IMR-90 (cell line): ENCODE measurements around the gene FLT1. TPM values are rescaled to one million over a fixed set of nuclear protein-coding genes. Genes with fewer than 3 reads are reported as not detected.

Source experiments
- ATAC-seq: fragments of 200-7000 bp; cut with Tn5 transposase; 2 replicates; pipeline ENCODE4 v1.9.1; 2020; ENCODE audit warnings: low read depth, mild to moderate bottlenecking, moderate library complexity
- BruUV-seq: library from RNA; stranded (reverse); fragments of 400-500 nt; replicated peaks from 2 replicates; lab custom pipeline; 2021; lab: Mats Ljungman, UMichigan
- CTCF ChIA-PET: fragments of 300-600 bp; formaldehyde crosslinking; extraction: SDS; loops from one replicate; lab custom pipeline; 2021; ENCODE audit warnings: antibody characterized with exemption; lab: Yijun Ruan, JAX
- POLR2A ChIA-PET: fragments of 300-600 bp; sonication (Branson Sonifier 250); formaldehyde crosslinking; loops from one replicate; lab custom pipeline; 2022; ENCODE audit warnings: antibody characterized with exemption; ENCODE audit not compliant: unreplicated experiment; lab: Charles Lee
- DNase-seq: peaks from one replicate; pipeline ENCODE4 v3.0.0; 2013
- H2AFZ ChIP-seq: replicated peaks from 2 replicates; pipeline ENCODE3; 2013; ENCODE audit warnings: low read length, mild to moderate bottlenecking; ENCODE audit not compliant: poor library complexity
- H2AK5ac ChIP-seq: 2 replicates; pipeline ENCODE4 v1.6.1; 2013; ENCODE audit warnings: low read depth, low read length, inconsistent platforms
- H2AK9ac ChIP-seq: replicated peaks from 2 replicates; pipeline ENCODE3; 2013; ENCODE audit warnings: mild to moderate bottlenecking, low read depth, low read length, moderate library complexity; ENCODE audit not compliant: poor library complexity
- H2BK120ac ChIP-seq: 2 replicates; pipeline ENCODE4 v1.6.1; 2013; ENCODE audit warnings: low read depth, low read length, inconsistent platforms
- H2BK15ac ChIP-seq: 3 replicates; pipeline ENCODE4 v1.6.1; 2013; ENCODE audit warnings: low read depth, low read length, inconsistent platforms
- H2BK20ac ChIP-seq: 2 replicates; pipeline ENCODE4 v1.6.1; 2013; ENCODE audit warnings: low read depth, mild to moderate bottlenecking, inconsistent platforms, low read length, moderate library complexity
- H2BK5ac ChIP-seq: 2 replicates; pipeline ENCODE4 v1.6.1; 2013; ENCODE audit warnings: mild to moderate bottlenecking, low read depth, low read length, inconsistent platforms; ENCODE audit not compliant: poor library complexity, severe bottlenecking
- H3K14ac ChIP-seq: replicated peaks from 2 replicates; pipeline ENCODE4 v1.6.1; 2013; ENCODE audit warnings: low read depth, low read length, inconsistent platforms
- H3K18ac ChIP-seq: 2 replicates; pipeline ENCODE4 v1.6.1; 2013; ENCODE audit warnings: low read depth, low read length, control low read depth
- H3K23ac ChIP-seq: 2 replicates; pipeline ENCODE4 v1.6.1; 2013; ENCODE audit warnings: low read depth, low read length, inconsistent platforms
- H3K27ac ChIP-seq: 2 replicates; pipeline ENCODE4 v1.5.1; 2013; ENCODE audit warnings: mild to moderate bottlenecking, control low read depth, low read length; ENCODE audit not compliant: insufficient read depth
- H3K27me3 ChIP-seq: 2 replicates; pipeline ENCODE4 v1.6.1; 2013; ENCODE audit warnings: low read length; ENCODE audit not compliant: control insufficient read depth, insufficient read depth
- H3K36me3 ChIP-seq: 2 replicates; pipeline ENCODE4 v1.6.1; 2013; ENCODE audit warnings: low read length, mixed read lengths; ENCODE audit not compliant: control insufficient read depth, insufficient read depth
- H3K4ac ChIP-seq: 2 replicates; pipeline ENCODE4 v1.6.1; 2013; ENCODE audit warnings: low read depth, low read length, inconsistent platforms
- H3K4me1 ChIP-seq: 2 replicates; pipeline ENCODE4 v1.6.1; 2013; ENCODE audit warnings: low read length, mixed read lengths; ENCODE audit not compliant: control insufficient read depth, insufficient read depth
- H3K4me2 ChIP-seq: 2 replicates; pipeline ENCODE4 v1.6.1; 2013; ENCODE audit warnings: low read depth, mild to moderate bottlenecking, control low read depth, low read length, moderate library complexity
- H3K4me3 ChIP-seq: 2 replicates; pipeline ENCODE4 v1.5.1; 2013; ENCODE audit warnings: low read depth, mild to moderate bottlenecking, control low read depth, low read length, moderate library complexity; ENCODE audit not compliant: insufficient read depth
- H3K56ac ChIP-seq: 2 replicates; pipeline ENCODE4 v1.6.1; 2013; ENCODE audit warnings: low read length, inconsistent platforms; ENCODE audit not compliant: insufficient read depth; ENCODE audit errors: extremely low read depth
- H3K79me1 ChIP-seq, 2 experiments: 2 replicates each; pipeline ENCODE4 v1.6.1; 2013; ENCODE audit warnings: low read length in 2 of 2, inconsistent platforms in 1 of 2, low read depth in 1 of 2
- H3K9ac ChIP-seq: 2 replicates; pipeline ENCODE4 v1.6.1; 2013; ENCODE audit warnings: low read depth, low read length, control low read depth
- H3K9me1 ChIP-seq: 2 replicates; pipeline ENCODE4 v1.6.1; 2013; ENCODE audit warnings: low read length, inconsistent platforms; ENCODE audit not compliant: insufficient read depth
- H3K9me3 ChIP-seq: 2 replicates; pipeline ENCODE4 v1.6.1; 2013; ENCODE audit warnings: low read length; ENCODE audit not compliant: control insufficient read depth, insufficient read depth
- H4K20me1 ChIP-seq: 2 replicates; pipeline ENCODE4 v1.6.1; 2013; ENCODE audit warnings: low read length, inconsistent platforms; ENCODE audit not compliant: insufficient read depth
- H4K5ac ChIP-seq: 2 replicates; pipeline ENCODE4 v1.6.1; 2013; ENCODE audit warnings: mild to moderate bottlenecking, low read depth, low read length, control low read depth
- H4K8ac ChIP-seq, 2 experiments: 2 replicates each; pipeline ENCODE4 v1.6.1; 2013; ENCODE audit warnings: low read depth in 2 of 2, low read length in 2 of 2, control low read depth in 1 of 2, inconsistent platforms in 1 of 2
- H4K91ac ChIP-seq: 2 replicates; pipeline ENCODE4 v1.6.1; 2013; ENCODE audit warnings: low read depth, low read length, inconsistent platforms; ENCODE audit not compliant: insufficient read depth
- BHLHE40 ChIP-seq: fragments of 150-350 bp; IDR thresholded peaks from 2 replicates; pipeline ENCODE4 v1.6.1; 2016; ENCODE audit warnings: mild to moderate bottlenecking, low read depth, low read length
- CEBPB ChIP-seq: IDR thresholded peaks from 2 replicates; pipeline ENCODE4 v1.6.1; 2012; ENCODE audit warnings: low read depth, low read length, improper control_type of control experiment
- CHD1 ChIP-seq: IDR thresholded peaks from 2 replicates; pipeline ENCODE4 v1.6.1; 2012; ENCODE audit warnings: low read depth, low read length, improper control_type of control experiment
- CTCF ChIP-seq: conservative IDR thresholded peaks from 2 replicates; pipeline ENCODE4 v1.5.1; 2012; ENCODE audit warnings: mild to moderate bottlenecking, low read depth, low read length, improper control_type of control experiment
- FOS ChIP-seq: fragments of 150-350 bp; IDR thresholded peaks from 2 replicates; pipeline ENCODE4 v1.6.1; 2016; ENCODE audit warnings: low read depth, low read length
- MAFK ChIP-seq: IDR thresholded peaks from 2 replicates; pipeline ENCODE4 v1.6.1; 2012; ENCODE audit warnings: low read depth, low read length, improper control_type of control experiment
- MAZ ChIP-seq: IDR thresholded peaks from 2 replicates; pipeline ENCODE4 v1.6.1; 2012; ENCODE audit warnings: low read depth, mild to moderate bottlenecking, low read length, improper control_type of control experiment, moderate library complexity, borderline replicate concordance
- MXI1 ChIP-seq: IDR thresholded peaks from 2 replicates; pipeline ENCODE4 v1.6.1; 2012; ENCODE audit warnings: low read depth, mild to moderate bottlenecking, low read length, moderate library complexity, borderline replicate concordance
- NFE2L2 ChIP-seq: fragments of 150-350 bp; IDR thresholded peaks from 2 replicates; pipeline ENCODE4 v1.6.1; 2016; ENCODE audit warnings: low read depth, mild to moderate bottlenecking, low read length
- POLR2A ChIP-seq: IDR thresholded peaks from 2 replicates; pipeline ENCODE4 v1.6.1; 2012; ENCODE audit warnings: mild to moderate bottlenecking, low read depth, low read length
- RAD21 ChIP-seq: IDR thresholded peaks from 2 replicates; pipeline ENCODE4 v1.6.1; 2012; ENCODE audit warnings: low read length, improper control_type of control experiment
- RCOR1 ChIP-seq: IDR thresholded peaks from 2 replicates; pipeline ENCODE4 v1.6.1; 2012; ENCODE audit warnings: mild to moderate bottlenecking, low read length, improper control_type of control experiment; ENCODE audit not compliant: insufficient replicate concordance
- RFX5 ChIP-seq: IDR thresholded peaks from 2 replicates; pipeline ENCODE4 v1.8.0; 2012; ENCODE audit warnings: low read depth, mild to moderate bottlenecking, low read length, moderate library complexity
- SMC3 ChIP-seq: fragments of 150-350 bp; IDR thresholded peaks from 2 replicates; pipeline ENCODE4 v1.6.1; 2016; ENCODE audit warnings: low read depth, mild to moderate bottlenecking, antibody characterized with exemption, low read length, moderate library complexity
- WGBS, 2 experiments: methylation state at CpG; one replicate each; pipeline versions ENCODE4 v1.1.5 to v1.1.7; 2013; ENCODE audit warnings: missing lambda C conversion rate in 2 of 2; ENCODE audit not compliant: insufficient read length in 1 of 2; ENCODE audit errors: extremely low coverage in 2 of 2; 5-methylcytosine and 5-hydroxymethylcytosine counted together
- dilution Hi-C: fragments of 300-500 bp; cut with HindIII; formaldehyde crosslinking; loops from one replicate; pipeline ENCODE4 v1.14.3; 2018; ENCODE audit warnings: low sequenced_read_pairs; ENCODE audit not compliant: unreplicated experiment
- in situ Hi-C: fragments of 300-500 bp; cut with MboI; formaldehyde crosslinking; loops from 3 replicates; pipeline ENCODE4 v1.14.3; 2019; ENCODE audit warnings: low sequenced_read_pairs, inconsistent platforms, mixed read lengths
- intact Hi-C: fragments of 100-400 bp; cut with micrococcal nuclease; formaldehyde crosslinking; loops from 2 replicates; pipeline ENCODE4 v1.10.0; 2022
- polyA plus RNA-seq, 3 experiments: library from polyadenylated mRNA; depleted of rRNA; stranded (reverse); fragments of >200 nt; gene quantifications; 2 replicates each; pipeline ENCODE4 v1.2.3, GENCODE V29; 2012; ENCODE audit warnings: low replicate concordance in 1 of 3
- total RNA-seq: library from RNA; depleted of rRNA; stranded (reverse); fragments of >200 nt; gene quantifications from 2 replicates; pipeline ENCODE4 v1.2.3, GENCODE V29; 2012
- TF ChIP-seq, protein P1 (sequence below): fragments of 150-350 bp; IDR thresholded peaks from 2 replicates; pipeline ENCODE4 v1.6.1; 2017; ENCODE audit warnings: mild to moderate bottlenecking, antibody characterized with exemption, low read length, low read depth
- TF ChIP-seq, protein P2 (sequence below): fragments of 150-350 bp; IDR thresholded peaks from 2 replicates; pipeline ENCODE4 v1.6.1; 2016; ENCODE audit warnings: low read depth, mild to moderate bottlenecking, low read length, moderate library complexity, borderline replicate concordance

FLT1 gene
- total and polyA plus RNA-seq, 2 of the 4 experiments (the other 2 are of a cell fraction), result 4.5 to 10.4 TPM

GRCh38 chr13:28483313-28483931 is 11.5 kb downstream of the FLT1 start:
- in situ Hi-C loops, result no loop called here
- intact Hi-C loops, result no loop called here
- H3K4me2 ChIP-seq, result no peak overlapping the region
- H3K36me3 ChIP-seq, result no peaks in the 10 kb centered on the region; the same call in 1 of the 2 replicates
- H3K56ac ChIP-seq, result no peak overlapping the region
- no TSS peak for BruUV-seq
- ChIA-PET POLR2A (no interaction called here), CTCF (no interaction called here)
- no peaks in the 10 kb centered on the region for H3K27me3 ChIP-seq
- no peak overlapping the region for H2BK120ac ChIP-seq
- no peak overlapping the region for H2BK20ac ChIP-seq
- H3K9me3 ChIP-seq, result no peaks in the 10 kb centered on the region
- 93% methylated on average over 3 of the region's 7 CpGs; no CpG with 5 or more reads in 1 of the 2 experiments for WGBS, 2 experiments
- no peak overlapping the region for H2BK5ac ChIP-seq
- H4K8ac ChIP-seq, result no peak overlapping the region
- no peak overlapping the region; the same call in 1 of the 2 replicates for H4K91ac ChIP-seq
- no peak overlapping the region for H3K14ac ChIP-seq
- H3K9me1 ChIP-seq, result no peaks in the 10 kb centered on the region; the same call in 1 of the 2 replicates
- no peak overlapping the region for H3K4ac ChIP-seq
- no peak overlapping the region; the same call in 1 of the 2 replicates for H4K5ac ChIP-seq
- H3K4me1 ChIP-seq, result peaks cover 5% of the 10 kb centered on the region
- no peak overlapping the region for H2BK15ac ChIP-seq
- H3K27ac ChIP-seq, result no peak overlapping the region
- peaks cover 18 to 46% of the 10 kb centered on the region in 2 experiments for H3K79me1 ChIP-seq
- no peak overlapping the region for H3K23ac ChIP-seq
- TF ChIP-seq, protein P1, sequence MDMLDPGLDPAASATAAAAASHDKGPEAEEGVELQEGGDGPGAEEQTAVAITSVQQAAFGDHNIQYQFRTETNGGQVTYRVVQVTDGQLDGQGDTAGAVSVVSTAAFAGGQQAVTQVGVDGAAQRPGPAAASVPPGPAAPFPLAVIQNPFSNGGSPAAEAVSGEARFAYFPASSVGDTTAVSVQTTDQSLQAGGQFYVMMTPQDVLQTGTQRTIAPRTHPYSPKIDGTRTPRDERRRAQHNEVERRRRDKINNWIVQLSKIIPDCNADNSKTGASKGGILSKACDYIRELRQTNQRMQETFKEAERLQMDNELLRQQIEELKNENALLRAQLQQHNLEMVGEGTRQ, result no peak
- TF ChIP-seq SMC3 (no peak), RFX5 (no peak), RAD21 (no peak), POLR2A (no peak), NFE2L2 (no peak), CTCF (no peak), BHLHE40 (no peak), RCOR1 (no peak), MAZ (no peak), FOS (no peak), MXI1 (no peak), CEBPB (no peak), CHD1 (no peak), MAFK (no peak)
- TF ChIP-seq, protein P2, sequence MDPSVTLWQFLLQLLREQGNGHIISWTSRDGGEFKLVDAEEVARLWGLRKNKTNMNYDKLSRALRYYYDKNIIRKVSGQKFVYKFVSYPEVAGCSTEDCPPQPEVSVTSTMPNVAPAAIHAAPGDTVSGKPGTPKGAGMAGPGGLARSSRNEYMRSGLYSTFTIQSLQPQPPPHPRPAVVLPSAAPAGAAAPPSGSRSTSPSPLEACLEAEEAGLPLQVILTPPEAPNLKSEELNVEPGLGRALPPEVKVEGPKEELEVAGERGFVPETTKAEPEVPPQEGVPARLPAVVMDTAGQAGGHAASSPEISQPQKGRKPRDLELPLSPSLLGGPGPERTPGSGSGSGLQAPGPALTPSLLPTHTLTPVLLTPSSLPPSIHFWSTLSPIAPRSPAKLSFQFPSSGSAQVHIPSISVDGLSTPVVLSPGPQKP, result no peak
- no peak overlapping the region for H3K18ac ChIP-seq
- H3K4me3 ChIP-seq, result no peak overlapping the region
- H4K20me1 ChIP-seq, result no peaks in the 10 kb centered on the region
- no peak overlapping the region; the same call in 1 of the 2 replicates for H3K9ac ChIP-seq
- H2AK9ac ChIP-seq, result no peak overlapping the region
- no peak overlapping the region for H2AFZ ChIP-seq
- dilution Hi-C loops, result no loop called here
- no peak overlapping the region for H2AK5ac ChIP-seq
- DNase-seq (no peak), ATAC-seq (no peak)
